ENCODE data around the gene CPSF2.

Gene CPSF2

GRCh38 chr14:92121670-92122350, at the start of gene CPSF2, which contains the start of gene NDUFB1:
CPSF2 (plus strand) TSS chr14:92121969; CDS start chr14:92130985, 9,016 bp downstream.
NDUFB1 (minus strand) TSS chr14:92121706; CDS start chr14:92117637, 4,069 bp downstream.
- peak; percentile 71 for DNase-seq

GRCh38 chr14:92074555-92074954, 47.2 kb upstream of the CPSF2 start:
- no peak for DNase-seq

- no peak for DNase-seq
Measured at GRCh38 chr14:92088494-92088893, 33.3 kb upstream of the CPSF2 start.

- DNase-seq, result no peak
Measured at GRCh38 chr14:92093320-92093719, 28.4 kb upstream of the CPSF2 start.

- no peak for DNase-seq
Measured at GRCh38 chr14:92099802-92100201, 22.0 kb upstream of the CPSF2 start.

GRCh38 chr14:92103363-92103989, 18.3 kb upstream of the CPSF2 start:
- DNase-seq, result no peak

- no peak for DNase-seq
Measured at GRCh38 chr14:92105073-92105892, 16.5 kb upstream of the CPSF2 start.

GRCh38 chr14:92105893-92106142, 16.0 kb upstream of the CPSF2 start:
- no peak for DNase-seq

- DNase-seq, result peak; percentile 95
Measured at GRCh38 chr14:92106143-92106926, 15.4 kb upstream of the CPSF2 start, which contains the start of gene ATXN3. ATXN3 (minus strand) TSS chr14:92106582; CDS start chr14:92106552, 30 bp downstream.

GRCh38 chr14:92108345-92109254, 13.2 kb upstream of the CPSF2 start:
- no peak for DNase-seq

GRCh38 chr14:92109490-92109889, 12.3 kb upstream of the CPSF2 start:
- no peak for DNase-seq

- DNase-seq, result no peak
Measured at GRCh38 chr14:92121207-92121669, 531 bp upstream of the CPSF2 start.

GRCh38 chr14:92122351-92122677, 545 bp downstream of the CPSF2 start:
- DNase-seq, result no peak

- DNase-seq, result no peak
Measured at GRCh38 chr14:92122761-92123160, 992 bp downstream of the CPSF2 start.

GRCh38 chr14:92134456-92134855, 12.7 kb downstream of the CPSF2 start:
- no peak for DNase-seq

GRCh38 chr14:92135269-92135668, 13.5 kb downstream of the CPSF2 start:
- no peak for DNase-seq

GRCh38 chr14:92143309-92143708, 21.5 kb downstream of the CPSF2 start:
- no peak for DNase-seq

- DNase-seq, result no peak
Measured at GRCh38 chr14:92143962-92144361, 22.2 kb downstream of the CPSF2 start.

- DNase-seq, result no peak
Measured at GRCh38 chr14:92144708-92145107, 22.9 kb downstream of the CPSF2 start.

- DNase-seq, result no peak
Measured at GRCh38 chr14:92153581-92153980, 31.8 kb downstream of the CPSF2 start.

GRCh38 chr14:92154283-92154942, 32.6 kb downstream of the CPSF2 start:
- DNase-seq, result no peak

Measured in NK-92 treated with Interleukin-12 subunit alpha and Interleukin-12 subunit beta, amount 100 ng/mL, for 24 hours (cell line).